Measurements from ENCODE around the gene CYP2J2.
"Not testable (repeated sequence)": the region's sequence is repeated elsewhere in the genome, so short reads cannot be mapped to it uniquely, and the experiment has no call there.

CYP2J2 gene

DNA sequence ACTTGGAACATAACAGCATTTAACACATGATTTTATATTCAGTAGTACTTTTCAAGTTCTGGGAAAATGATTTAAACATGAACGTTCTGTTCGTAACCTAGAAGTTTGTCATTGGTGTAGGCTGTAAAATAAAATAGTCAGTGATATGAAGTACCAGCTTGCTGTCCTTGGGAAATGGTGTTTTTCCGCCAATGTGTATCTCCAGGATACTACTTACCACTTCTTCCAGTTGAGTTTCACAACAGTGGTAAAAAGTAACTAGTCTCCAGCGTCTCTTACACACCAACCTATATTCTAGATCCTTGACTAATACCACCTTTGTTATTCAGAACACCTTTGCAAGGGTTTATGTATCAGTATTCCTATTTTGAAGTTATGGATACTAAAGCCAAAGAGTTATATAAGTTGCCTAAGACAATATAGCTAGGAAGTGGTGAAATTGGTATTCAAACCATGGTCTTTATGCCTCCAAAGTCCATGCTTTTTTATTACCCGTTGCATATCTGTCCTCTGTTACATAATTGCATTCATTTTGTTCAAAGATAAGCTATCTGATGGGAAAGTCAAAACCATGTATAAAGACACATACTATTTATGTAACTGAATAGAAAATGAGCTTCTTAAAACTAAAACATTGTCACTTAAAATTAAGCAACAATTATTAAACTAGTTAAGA, 68.8 kb downstream of the CYP2J2 start:
- no peak for DNase-seq

GRCh38 chr1:59856725-59857338, 69.7 kb downstream of the CYP2J2 start:
- no peak for DNase-seq

GRCh38 chr1:59855297-59855696, 71.3 kb downstream of the CYP2J2 start:
- not testable (repeated sequence) for DNase-seq

DNA sequence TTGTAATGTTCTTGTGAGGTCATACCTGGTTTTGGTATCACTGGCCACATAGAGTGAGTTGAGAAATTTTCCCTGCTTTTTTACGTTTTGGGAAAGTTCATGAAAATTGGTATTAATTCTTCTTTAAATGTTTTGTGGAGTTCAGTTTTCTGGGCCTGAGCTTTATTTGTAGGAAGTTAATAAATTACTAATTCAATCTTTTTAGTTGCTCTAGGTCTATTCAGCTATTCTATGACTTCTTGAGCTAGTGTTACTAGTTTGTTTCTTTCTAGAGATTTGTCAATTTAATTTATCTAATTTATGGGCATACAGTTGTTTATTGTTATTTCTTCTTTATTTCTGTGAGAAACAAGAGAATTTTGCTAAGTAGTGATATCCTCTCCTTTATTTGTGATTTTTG, 74.5 kb downstream of the CYP2J2 start:
- DNase-seq = no peak

DNA sequence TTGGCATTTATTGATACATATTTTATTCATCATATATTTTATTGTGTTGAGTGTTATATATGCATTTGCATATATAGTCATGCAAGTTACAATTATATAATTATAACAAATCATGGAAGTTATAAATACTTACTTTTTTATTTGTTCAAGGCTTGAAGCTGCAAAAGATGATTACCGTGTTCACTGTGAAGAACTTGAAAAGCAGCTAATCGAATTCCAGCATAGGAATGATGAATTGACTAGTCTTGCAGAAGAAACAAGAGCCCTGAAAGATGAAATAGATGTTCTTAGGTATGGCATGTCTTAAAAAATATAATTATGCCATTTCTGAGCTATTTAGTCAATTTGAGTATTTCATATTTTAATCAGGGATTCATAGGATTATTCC, 79.7 kb downstream of the CYP2J2 start:
- no peak for DNase-seq

DNA sequence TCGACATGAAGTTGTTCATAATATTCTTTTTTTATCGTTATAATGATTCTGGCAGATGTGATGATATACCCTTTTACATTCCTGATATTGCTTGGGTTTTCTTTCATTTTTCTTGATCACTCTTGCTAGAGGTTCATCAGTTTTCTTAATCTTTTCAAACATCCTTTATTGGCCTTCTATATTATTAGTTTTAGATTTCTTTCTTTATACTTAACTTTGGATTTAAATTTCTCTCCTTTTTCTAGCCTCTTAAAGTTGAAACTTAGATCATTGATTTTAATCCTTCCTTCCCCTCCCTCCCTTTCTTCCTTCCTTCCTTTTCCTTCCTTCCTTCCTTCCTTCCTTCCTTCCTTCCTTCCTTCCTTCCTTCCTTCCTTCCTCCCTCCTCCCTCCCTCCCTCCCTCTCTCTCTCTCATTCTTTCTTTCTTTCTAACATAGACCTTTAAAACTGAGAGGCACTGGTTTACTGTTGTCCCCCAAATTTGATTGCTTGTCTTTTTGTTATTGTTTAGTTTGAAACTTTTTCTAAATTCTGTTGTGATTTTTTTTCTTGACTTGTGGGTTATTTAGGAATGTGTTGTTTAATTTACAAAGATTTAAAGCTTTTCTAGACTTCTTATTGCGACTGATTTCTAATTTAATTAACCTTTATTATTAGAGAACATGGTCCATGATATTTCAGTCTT, 80.2 kb downstream of the CYP2J2 start:
- no peak for DNase-seq

DNA sequence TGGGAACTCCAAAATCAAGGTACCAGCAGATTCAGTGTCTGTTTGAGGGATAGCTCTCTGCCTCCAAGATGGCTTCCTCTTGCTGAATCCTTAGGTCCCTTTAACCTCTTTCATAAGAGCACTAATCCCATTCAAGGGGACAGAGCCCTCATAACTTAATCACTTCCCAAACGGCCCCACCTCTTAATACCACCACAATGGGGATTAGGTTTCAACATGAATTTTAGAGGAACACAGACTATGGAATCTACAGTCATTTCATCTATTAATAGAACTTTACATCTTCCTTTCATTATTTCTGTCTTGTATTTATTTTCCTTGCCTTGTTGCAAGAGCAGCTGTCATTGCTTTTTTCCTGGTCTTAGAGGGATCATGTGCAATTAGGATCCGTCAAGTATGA, 81.5 kb downstream of the CYP2J2 start:
- DNase-seq = no peak

All from stimulated activated CD4-positive, alpha-beta T cell treated with anti-CD3 and anti-CD28 coated beads, Interleukin-2, amount 100 ng/mL, for 24 hours (primary cell).